WTC11 (cell line): Measurements from ENCODE around the gene CACNA1C.

Source experiments
- CBFB ChIP-seq: sonication (generic); formaldehyde crosslinking; IDR thresholded peaks from 2 replicates; pipeline ENCODE4 v1.8.1; 2022; ENCODE audit warnings: mild to moderate bottlenecking, low read depth, missing genetic modification reagents
- CREB1 ChIP-seq: sonication (generic); formaldehyde crosslinking; IDR thresholded peaks from 2 replicates; pipeline ENCODE4 v1.8.0; 2023; ENCODE audit warnings: mild to moderate bottlenecking, missing genetic modification reagents
- CTCF ChIP-seq: fragments of 200-600 bp; IDR thresholded peaks from 2 replicates; pipeline ENCODE4 v1.8.0; 2022; ENCODE audit warnings: antibody characterized with exemption
- ELF4 ChIP-seq: sonication (generic); formaldehyde crosslinking; IDR thresholded peaks from 2 replicates; pipeline ENCODE4 v1.8.1; 2022; ENCODE audit warnings: low read depth, mild to moderate bottlenecking, moderate library complexity, missing genetic modification reagents
- GRHL2 ChIP-seq: fragments of 250-450 bp; sonication (Bioruptor Pico); IDR thresholded peaks from 2 replicates; pipeline ENCODE4 v1.8.0; 2022; ENCODE audit warnings: mild to moderate bottlenecking, moderate library complexity; ENCODE audit not compliant: insufficient replicate concordance, severe bottlenecking
- RELA ChIP-seq: sonication (generic); formaldehyde crosslinking; IDR thresholded peaks from 2 replicates; pipeline ENCODE4 v1.8.1; 2022; ENCODE audit warnings: missing genetic modification reagents, mild to moderate bottlenecking, borderline replicate concordance
- SMAD4 ChIP-seq: sonication (generic); formaldehyde crosslinking; IDR thresholded peaks from 2 replicates; pipeline ENCODE4 v1.8.0; 2022; ENCODE audit warnings: mild to moderate bottlenecking, missing genetic modification reagents
- USF2 ChIP-seq: sonication (generic); formaldehyde crosslinking; IDR thresholded peaks from 2 replicates; pipeline ENCODE4 v1.8.1; 2023; ENCODE audit warnings: mild to moderate bottlenecking, missing genetic modification reagents, moderate library complexity
- ZNF232 ChIP-seq: sonication (generic); formaldehyde crosslinking; IDR thresholded peaks from 2 replicates; pipeline ENCODE4 v1.8.0; 2022; ENCODE audit warnings: mild to moderate bottlenecking, missing genetic modification reagents
- ZNF512 ChIP-seq: sonication (generic); formaldehyde crosslinking; IDR thresholded peaks from 2 replicates; pipeline ENCODE4 v1.8.1; 2022; ENCODE audit warnings: missing genetic modification reagents, borderline replicate concordance
- TF ChIP-seq, protein P1 (sequence below): fragments of 250-450 bp; sonication (Bioruptor Pico); IDR thresholded peaks from 2 replicates; pipeline ENCODE4 v2.1.2; 2022; ENCODE audit warnings: mild to moderate bottlenecking, moderate library complexity

DNA sequence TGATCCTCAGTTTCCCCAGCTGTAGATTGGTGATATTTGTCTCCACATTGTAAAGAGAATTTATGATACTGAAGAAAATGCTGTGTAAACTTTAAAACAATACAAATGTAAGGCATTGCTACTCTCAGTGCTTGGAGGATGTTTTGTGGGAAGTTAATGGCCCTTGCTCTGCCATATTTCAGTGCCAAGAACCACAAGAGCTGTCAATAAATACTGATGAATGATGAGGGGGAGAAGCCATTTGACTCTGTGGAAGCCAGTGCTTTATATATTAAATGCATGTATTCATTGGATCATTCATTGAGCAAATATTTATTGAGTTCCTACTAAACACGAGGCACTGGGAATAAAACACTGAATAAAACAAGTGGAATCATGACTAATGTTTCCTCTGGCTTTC lies 30.8 kb downstream of the CACNA1C start:
- TF ChIP-seq GRHL2 (no peak), ZNF232 (CRISPR knock-in tag) (no peak), CREB1 (CRISPR knock-in tag) (no peak), CTCF (no peak), ELF4 (no peak), CBFB (no peak), USF2 (CRISPR knock-in tag) (no peak), RELA (no peak), SMAD4 (CRISPR knock-in tag) (no peak), ZNF512 (no peak)
- TF ChIP-seq, protein P1, sequence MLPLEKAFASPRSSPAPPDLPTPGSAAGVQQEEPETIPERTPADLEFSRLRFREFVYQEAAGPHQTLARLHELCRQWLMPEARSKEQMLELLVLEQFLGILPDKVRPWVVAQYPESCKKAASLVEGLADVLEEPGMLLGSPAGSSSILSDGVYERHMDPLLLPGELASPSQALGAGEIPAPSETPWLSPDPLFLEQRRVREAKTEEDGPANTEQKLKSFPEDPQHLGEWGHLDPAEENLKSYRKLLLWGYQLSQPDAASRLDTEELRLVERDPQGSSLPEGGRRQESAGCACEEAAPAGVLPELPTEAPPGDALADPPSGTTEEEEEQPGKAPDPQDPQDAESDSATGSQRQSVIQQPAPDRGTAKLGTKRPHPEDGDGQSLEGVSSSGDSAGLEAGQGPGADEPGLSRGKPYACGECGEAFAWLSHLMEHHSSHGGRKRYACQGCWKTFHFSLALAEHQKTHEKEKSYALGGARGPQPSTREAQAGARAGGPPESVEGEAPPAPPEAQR (CRISPR knock-in tag): no peak
